ENCODE results near the gene MCTP1.

GRCh38 chr5:94725142-94725541 is 559.8 kb downstream of the MCTP1 start:
- no peak for TF ChIP-seq CTCF (optimal IDR thresholded peaks at IDR 0.05 in 1 of 3, IDR thresholded peaks at IDR 0.05 in 1 of 3, conservative IDR thresholded peaks at IDR 0.05 in 1 of 3; ENCODE audit: extremely low read depth in 1 of 3, insufficient read depth in 2 of 3, low read length in 3 of 3)
- TF ChIP-seq EZH2 (IDR thresholded peaks at IDR 0.05; ENCODE audit: low read length) = no peak
